Brain microvascular endothelial cell (primary cell): ENCODE data around the gene GOLGA2.
"Not testable (repeated sequence)": the region's sequence is repeated elsewhere in the genome, so short reads cannot be mapped to it uniquely, and the experiment has no call there.

Experiments used
- DNase-seq: peaks from one replicate; pipeline ENCODE4 v3.0.0-alpha.2; 2020
- H3K27ac ChIP-seq: fragments of 250-450 bp; sonication (Bioruptor Pico); 2 replicates; pipeline ENCODE4 v1.5.1; 2020; ENCODE audit warnings: mild to moderate bottlenecking, moderate library complexity
- H3K27me3 ChIP-seq: fragments of 250-450 bp; sonication (Bioruptor Pico); replicated peaks from 2 replicates; pipeline ENCODE4 v1.5.1; 2020; ENCODE audit warnings: mild to moderate bottlenecking
- H3K36me3 ChIP-seq: fragments of 250-450 bp; sonication (Bioruptor Pico); replicated peaks from 2 replicates; pipeline ENCODE4 v1.5.1; 2020; ENCODE audit warnings: mild to moderate bottlenecking
- H3K4me3 ChIP-seq: 2 replicates; pipeline ENCODE4 v1.5.1; 2011; ENCODE audit warnings: low read depth, mild to moderate bottlenecking, control low read depth, low read length, moderate library complexity
- in situ Hi-C: cut with HindIII; loops from 2 replicates; pipeline ENCODE4 v1.10.0; 2017; ENCODE audit warnings: low sequenced_read_pairs, low pct_ligation_motif_present
- TF ChIP-seq, protein P1 (sequence below): IDR thresholded peaks from 2 replicates; pipeline ENCODE4 v1.5.1; 2011; ENCODE audit warnings: low read depth, mild to moderate bottlenecking, moderate library complexity, low read length, control low read depth, inconsistent platforms; ENCODE audit errors: missing control alignments

The GOLGA2 gene

DNA sequence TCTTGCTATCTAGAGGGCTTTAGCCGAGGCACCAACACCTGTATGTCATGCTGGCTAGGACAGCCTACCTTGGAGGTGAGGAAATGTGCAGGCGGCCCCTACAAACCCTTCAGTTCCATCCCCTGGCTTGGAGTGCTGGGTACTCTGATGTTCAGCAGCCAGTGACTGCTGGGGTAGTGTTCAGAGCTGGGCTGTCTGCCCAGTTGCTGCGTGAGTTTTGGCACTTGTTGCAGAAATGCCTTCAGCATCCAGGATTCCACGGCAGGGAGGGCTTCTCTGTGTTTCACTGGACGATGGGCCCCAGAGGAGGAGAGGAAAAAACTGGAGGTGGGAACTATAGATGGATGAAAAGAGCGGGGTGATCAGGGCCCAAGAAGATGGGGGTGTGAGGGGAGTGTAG lies 10.6 kb upstream of the GOLGA2 start:
- peaks cover 8% of the 10 kb centered on the region for H3K36me3 ChIP-seq
- in situ Hi-C loops = no loop called here
- DNase-seq = no peak
- no peaks in the 10 kb centered on the region for H3K27me3 ChIP-seq
- TF ChIP-seq, protein P1, sequence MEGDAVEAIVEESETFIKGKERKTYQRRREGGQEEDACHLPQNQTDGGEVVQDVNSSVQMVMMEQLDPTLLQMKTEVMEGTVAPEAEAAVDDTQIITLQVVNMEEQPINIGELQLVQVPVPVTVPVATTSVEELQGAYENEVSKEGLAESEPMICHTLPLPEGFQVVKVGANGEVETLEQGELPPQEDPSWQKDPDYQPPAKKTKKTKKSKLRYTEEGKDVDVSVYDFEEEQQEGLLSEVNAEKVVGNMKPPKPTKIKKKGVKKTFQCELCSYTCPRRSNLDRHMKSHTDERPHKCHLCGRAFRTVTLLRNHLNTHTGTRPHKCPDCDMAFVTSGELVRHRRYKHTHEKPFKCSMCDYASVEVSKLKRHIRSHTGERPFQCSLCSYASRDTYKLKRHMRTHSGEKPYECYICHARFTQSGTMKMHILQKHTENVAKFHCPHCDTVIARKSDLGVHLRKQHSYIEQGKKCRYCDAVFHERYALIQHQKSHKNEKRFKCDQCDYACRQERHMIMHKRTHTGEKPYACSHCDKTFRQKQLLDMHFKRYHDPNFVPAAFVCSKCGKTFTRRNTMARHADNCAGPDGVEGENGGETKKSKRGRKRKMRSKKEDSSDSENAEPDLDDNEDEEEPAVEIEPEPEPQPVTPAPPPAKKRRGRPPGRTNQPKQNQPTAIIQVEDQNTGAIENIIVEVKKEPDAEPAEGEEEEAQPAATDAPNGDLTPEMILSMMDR = no peak
- no peak overlapping the region for H3K4me3 ChIP-seq
- no peak overlapping the region for H3K27ac ChIP-seq

DNA sequence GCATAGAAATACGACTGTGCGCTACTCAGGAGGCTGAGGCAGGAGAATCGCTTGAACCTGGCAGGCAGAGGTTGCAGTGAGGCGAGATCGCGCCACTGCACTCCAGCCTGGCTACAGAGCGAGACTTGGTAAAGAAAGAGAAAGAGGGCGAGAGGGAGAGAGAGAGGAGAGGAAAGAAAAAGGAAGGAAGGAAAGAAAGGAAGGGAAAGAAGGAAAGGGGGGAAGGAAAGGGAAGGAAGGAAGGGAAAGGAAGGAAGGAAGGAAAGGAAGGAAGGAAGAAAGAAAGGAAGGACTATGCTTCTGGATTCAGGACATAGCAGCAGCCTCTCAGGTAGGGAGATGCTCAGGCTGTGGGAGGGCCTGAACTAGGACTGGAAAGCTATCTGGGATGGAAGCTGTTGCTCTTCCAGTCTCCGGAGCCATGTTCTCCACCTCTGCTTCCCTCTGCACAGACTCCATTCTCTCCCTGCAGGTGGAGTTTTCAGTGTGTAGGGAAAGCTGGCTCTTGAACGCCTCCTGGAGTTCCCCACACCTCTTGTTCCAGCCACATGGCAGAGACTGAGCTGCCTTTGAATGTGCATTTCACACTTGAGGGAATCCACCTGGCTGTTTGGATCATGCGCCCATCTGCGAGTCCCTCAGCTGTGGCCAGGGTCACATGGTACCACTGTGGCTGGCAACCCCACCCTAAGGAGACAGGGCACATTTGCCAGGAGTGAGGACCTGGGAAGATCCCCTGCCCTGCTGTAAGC lies 9.4 kb upstream of the GOLGA2 start:
- DNase-seq = no peak
- peaks cover 8% of the 10 kb centered on the region for H3K36me3 ChIP-seq
- no peak overlapping the region for H3K27ac ChIP-seq
- in situ Hi-C loops = no loop called here
- no peaks in the 10 kb centered on the region for H3K27me3 ChIP-seq
- TF ChIP-seq, protein P1 = no peak
- H3K4me3 ChIP-seq = no peak overlapping the region

DNA sequence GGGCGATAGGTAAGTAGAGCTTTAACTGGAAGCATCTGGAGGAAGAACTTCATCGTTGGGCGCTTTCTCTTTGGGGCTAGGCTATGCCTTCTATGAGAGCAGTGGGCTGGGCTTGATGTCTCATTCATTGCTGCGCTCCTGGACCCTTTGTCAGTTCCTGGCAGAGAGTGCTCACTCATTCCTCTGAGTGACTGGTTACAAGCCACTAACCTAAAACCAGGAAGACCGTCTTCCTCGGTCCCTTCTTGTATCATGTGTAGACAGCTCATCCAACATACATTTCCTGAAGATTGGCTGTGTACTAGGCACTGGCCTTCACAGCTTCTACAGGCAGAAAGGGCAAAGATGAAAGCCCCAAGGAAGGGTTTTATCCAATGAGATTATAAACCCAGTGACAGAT lies 6.7 kb upstream of the GOLGA2 start:
- in situ Hi-C loops = no loop called here
- DNase-seq = peak; percentile 73
- peaks cover 8% of the 10 kb centered on the region for H3K36me3 ChIP-seq
- TF ChIP-seq, protein P1 = no peak
- peak overlapping the region; percentile 41 for H3K27ac ChIP-seq
- no peaks in the 10 kb centered on the region for H3K27me3 ChIP-seq
- no peak overlapping the region for H3K4me3 ChIP-seq

DNA sequence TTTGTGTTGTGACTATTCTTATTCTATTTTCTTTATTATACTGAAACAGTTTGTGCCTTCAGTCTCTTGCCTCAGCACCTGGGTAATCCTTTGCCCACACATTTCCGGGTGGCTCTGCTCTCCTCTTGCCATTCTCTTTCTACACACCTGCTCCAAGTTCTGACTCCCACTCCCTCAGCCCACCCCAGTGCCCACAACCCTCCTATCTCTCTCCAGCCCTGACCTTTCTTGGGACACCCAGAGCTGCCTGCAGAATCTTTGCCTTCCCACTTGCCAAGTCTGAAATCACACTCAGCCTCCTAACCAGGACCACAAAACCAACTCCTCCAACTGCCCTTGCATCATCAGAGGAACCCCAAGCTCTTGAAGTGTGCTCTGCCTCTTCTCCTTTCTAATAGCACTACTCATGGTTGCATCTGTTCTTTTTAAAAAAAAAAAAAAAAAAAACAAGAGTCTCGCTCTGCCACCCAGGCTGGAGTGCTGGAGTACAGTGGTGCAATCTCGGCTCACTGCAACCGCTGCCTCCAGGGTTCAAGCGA lies 4.3 kb upstream of the GOLGA2 start:
- Histone ChIP-seq H3K36me3 (peaks cover 2% of the 10 kb centered on the region), H3K27ac (no peak overlapping the region), H3K27me3 (no peaks in the 10 kb centered on the region), H3K4me3 (no peak overlapping the region)
- in situ Hi-C loops = no loop called here
- TF ChIP-seq, protein P1 = no peak
- no peak for DNase-seq

DNA sequence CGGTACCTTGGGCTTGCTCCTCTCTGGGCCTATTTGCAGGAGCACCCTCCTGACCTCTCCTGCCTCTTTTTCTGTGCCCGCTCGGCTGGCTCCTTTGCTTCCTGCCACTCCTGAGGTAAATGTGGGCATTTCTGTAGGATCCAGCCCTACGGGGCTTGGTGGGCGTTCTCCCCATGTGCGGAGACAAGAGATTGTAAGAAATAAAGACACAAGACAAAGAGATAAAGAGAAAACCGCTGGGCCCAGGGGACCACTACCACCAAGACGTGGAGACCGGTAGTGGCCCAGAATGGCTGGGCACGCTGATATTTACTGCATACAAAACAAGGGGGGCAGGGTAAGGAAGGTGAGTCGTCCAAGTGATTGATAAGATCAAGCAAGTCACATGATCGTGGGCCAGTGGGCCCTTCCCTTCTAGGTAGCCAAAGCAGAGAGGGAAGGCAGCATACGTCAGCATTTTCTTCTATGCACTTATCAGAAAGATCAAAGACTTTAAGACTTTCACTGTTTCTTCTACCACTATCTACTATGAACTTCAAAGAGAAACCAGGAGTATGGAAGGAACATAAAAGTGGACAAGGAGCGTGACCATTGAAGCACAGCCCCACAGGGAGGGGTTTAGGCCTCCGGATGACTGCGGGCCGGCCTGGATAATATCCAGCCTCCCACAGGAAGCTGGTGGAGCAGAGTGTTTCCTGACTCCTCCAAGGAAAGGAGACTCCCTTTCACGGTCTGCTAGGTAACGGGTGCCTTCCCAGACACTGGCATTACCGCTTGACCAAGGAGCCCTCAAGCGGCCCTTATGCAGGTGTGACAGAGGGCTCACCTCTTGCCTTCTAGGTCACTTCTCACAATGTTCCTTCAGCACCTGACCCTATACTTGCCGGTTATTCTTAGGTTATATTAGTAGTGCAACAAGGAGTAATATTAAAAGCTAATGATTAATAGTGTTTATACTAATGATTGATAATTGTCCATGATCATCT lies 3.6 kb upstream of the GOLGA2 start:
- H3K27ac ChIP-seq, H3K27me3 ChIP-seq, in situ Hi-C loops, H3K36me3 ChIP-seq, H3K4me3 ChIP-seq, DNase-seq: not testable (repeated sequence)
